ENCODE results near the gene EVI2A.
"Not testable (repeated sequence)": the region's sequence is repeated elsewhere in the genome, so short reads cannot be mapped to it uniquely, and the experiment has no call there.

EVI2A gene

GRCh38 chr17:31311526-31311925 is 9.9 kb downstream of the EVI2A start:
- no peak for DNase-seq

GRCh38 chr17:31310886-31311285 is 10.5 kb downstream of the EVI2A start:
- DNase-seq, result no peak

- no peak for DNase-seq
Measured at GRCh38 chr17:31310260-31310659, 11.2 kb downstream of the EVI2A start.

GRCh38 chr17:31309556-31309955 is 11.9 kb downstream of the EVI2A start:
- no peak for DNase-seq

- no peak for DNase-seq
Measured at GRCh38 chr17:31308372-31309334, 12.8 kb downstream of the EVI2A start.

GRCh38 chr17:31307640-31308039 is 13.8 kb downstream of the EVI2A start:
- no peak for DNase-seq

- DNase-seq, result no peak
Measured at GRCh38 chr17:31299624-31300023, 21.8 kb downstream of the EVI2A start.

- no peak for DNase-seq
Measured at GRCh38 chr17:31297090-31297489, 24.3 kb downstream of the EVI2A start, which contains the start of gene OMG. Gene OMG (minus strand): TSS chr17:31297239. CDS start chr17:31296331, 908 bp downstream.

GRCh38 chr17:31296142-31296541 is 25.3 kb downstream of the EVI2A start:
- no peak for DNase-seq

GRCh38 chr17:31295489-31295871 is 25.9 kb downstream of the EVI2A start:
- DNase-seq, result no peak

- DNase-seq, result no peak
Measured at GRCh38 chr17:31294820-31295488, 26.5 kb downstream of the EVI2A start.

GRCh38 chr17:31294231-31294630 is 27.2 kb downstream of the EVI2A start:
- no peak for DNase-seq

- no peak for DNase-seq
Measured at GRCh38 chr17:31293581-31293980, 27.8 kb downstream of the EVI2A start.

- DNase-seq, result no peak
Measured at GRCh38 chr17:31291820-31292219, 29.6 kb downstream of the EVI2A start.

GRCh38 chr17:31289790-31290189 is 31.6 kb downstream of the EVI2A start:
- DNase-seq, result no peak

- not testable (repeated sequence) for DNase-seq
Measured at GRCh38 chr17:31287932-31288331, 33.5 kb downstream of the EVI2A start.

GRCh38 chr17:31286587-31286986 is 34.8 kb downstream of the EVI2A start:
- no peak for DNase-seq

- DNase-seq, result no peak
Measured at GRCh38 chr17:31283841-31284240, 37.6 kb downstream of the EVI2A start.

GRCh38 chr17:31281061-31281460 is 40.4 kb downstream of the EVI2A start:
- DNase-seq, result no peak

GRCh38 chr17:31279401-31279800 is 42.0 kb downstream of the EVI2A start:
- no peak for DNase-seq

- no peak for DNase-seq
Measured at GRCh38 chr17:31275116-31275515, 46.3 kb downstream of the EVI2A start.

GRCh38 chr17:31274252-31274651 is 47.2 kb downstream of the EVI2A start:
- no peak for DNase-seq

GRCh38 chr17:31273516-31273915 is 47.9 kb downstream of the EVI2A start:
- DNase-seq, result no peak

GRCh38 chr17:31272803-31273202 is 48.6 kb downstream of the EVI2A start:
- no peak for DNase-seq

Measured in islet precursor cell (in vitro differentiated cells).